H7 (cell line): Measurements from ENCODE around the gene GNA15. TPM values are rescaled to one million over a fixed set of nuclear protein-coding genes. Genes with fewer than 3 reads are reported as not detected.
"Not testable (repeated sequence)": the region's sequence is repeated elsewhere in the genome, so short reads cannot be mapped to it uniquely, and the experiment has no call there.

Source experiments
- DNase-seq: peaks from one replicate; pipeline ENCODE4 v3.0.0; 2012
- H3K27me3 ChIP-seq: 2 replicates; pipeline ENCODE4 v1.6.0; 2011; ENCODE audit warnings: mild to moderate bottlenecking, low read length; ENCODE audit not compliant: control insufficient read depth, insufficient read depth
- H3K36me3 ChIP-seq: replicated peaks from 2 replicates; pipeline ENCODE4 v1.5.1; 2011; ENCODE audit warnings: low read length; ENCODE audit not compliant: control insufficient read depth, insufficient read depth
- H3K4me3 ChIP-seq: 2 replicates; pipeline ENCODE4 v1.5.1; 2011; ENCODE audit warnings: low read depth, mild to moderate bottlenecking, control low read depth, low read length, moderate library complexity; ENCODE audit not compliant: insufficient read depth
- total RNA-seq: library from RNA; depleted of rRNA; stranded (reverse); fragments of >200 nt; shearing (Covaris generic); gene quantifications from 2 replicates; pipeline ENCODE4 v1.2.3, GENCODE V29; 2014; rRNA removed

Gene GNA15
- total RNA-seq, 1 experiment from 2014 or later: not detected

DNA sequence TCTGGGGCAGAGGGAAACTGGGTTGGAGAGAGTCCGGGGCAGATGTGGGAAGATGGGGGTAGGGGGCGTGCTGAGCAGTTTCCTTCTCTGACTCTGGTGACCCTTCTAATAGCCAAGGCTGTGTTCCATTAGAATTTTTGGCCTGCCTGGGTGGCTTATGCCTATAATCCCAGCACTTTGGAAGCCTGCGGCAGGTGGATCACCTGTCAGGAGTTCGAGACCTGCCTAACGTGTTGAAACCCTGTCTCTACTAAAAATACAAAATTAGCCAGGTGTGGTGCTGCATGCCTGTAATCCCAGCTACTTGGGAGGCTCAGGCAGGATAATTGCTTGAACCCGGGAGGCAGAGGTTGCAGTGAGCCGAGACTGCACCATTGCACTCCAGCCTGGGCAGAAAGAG lies 67.1 kb downstream of the GNA15 start:
- not testable (repeated sequence) for H3K27me3 ChIP-seq, DNase-seq, H3K36me3 ChIP-seq, H3K4me3 ChIP-seq

DNA sequence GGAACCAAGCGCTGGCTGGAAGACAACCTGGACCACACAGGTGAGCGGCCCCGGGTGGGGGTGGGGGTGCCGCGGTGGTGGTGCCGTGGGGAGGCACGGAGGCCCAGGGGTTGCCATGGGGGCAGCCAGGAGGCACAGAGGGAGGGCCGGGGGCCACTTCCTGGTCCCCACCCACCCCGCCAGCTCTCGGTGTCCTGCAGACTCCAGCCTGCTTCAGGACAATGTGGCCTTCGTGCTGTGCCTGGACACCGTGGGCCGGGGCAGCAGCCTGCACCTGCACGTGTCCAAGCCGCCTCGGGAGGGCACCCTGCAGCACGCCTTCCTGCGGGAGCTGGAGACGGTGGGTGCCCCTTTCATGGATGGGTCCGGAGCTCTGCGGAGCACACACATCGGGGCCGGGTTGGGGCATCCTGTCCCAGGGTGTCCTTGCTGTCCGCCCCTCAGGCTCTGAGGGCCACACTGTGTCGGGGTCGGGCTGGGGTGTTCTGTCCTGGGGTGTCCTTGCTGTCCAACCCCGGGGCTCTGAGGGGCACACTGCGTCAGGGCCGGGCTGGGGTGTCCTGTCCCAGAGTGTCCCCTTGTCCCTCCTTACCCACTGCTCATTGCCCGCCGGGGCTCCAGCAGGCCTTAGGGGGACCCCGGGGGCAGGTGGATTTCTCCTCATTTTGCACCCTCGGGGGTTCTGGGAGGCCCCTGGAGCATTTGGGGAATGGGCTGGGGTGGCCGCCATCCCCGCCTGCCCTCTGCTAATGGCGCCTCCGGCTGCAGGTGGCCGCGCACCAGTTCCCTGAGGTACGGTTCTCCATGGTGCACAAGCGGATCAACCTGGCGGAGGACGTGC lies 68.2 kb downstream of the GNA15 start:
- Histone ChIP-seq H3K36me3 (peaks cover 9% of the 10 kb centered on the region), H3K4me3 (no peak overlapping the region), H3K27me3 (no peaks in the 10 kb centered on the region)
- DNase-seq: peak; percentile 67

DNA sequence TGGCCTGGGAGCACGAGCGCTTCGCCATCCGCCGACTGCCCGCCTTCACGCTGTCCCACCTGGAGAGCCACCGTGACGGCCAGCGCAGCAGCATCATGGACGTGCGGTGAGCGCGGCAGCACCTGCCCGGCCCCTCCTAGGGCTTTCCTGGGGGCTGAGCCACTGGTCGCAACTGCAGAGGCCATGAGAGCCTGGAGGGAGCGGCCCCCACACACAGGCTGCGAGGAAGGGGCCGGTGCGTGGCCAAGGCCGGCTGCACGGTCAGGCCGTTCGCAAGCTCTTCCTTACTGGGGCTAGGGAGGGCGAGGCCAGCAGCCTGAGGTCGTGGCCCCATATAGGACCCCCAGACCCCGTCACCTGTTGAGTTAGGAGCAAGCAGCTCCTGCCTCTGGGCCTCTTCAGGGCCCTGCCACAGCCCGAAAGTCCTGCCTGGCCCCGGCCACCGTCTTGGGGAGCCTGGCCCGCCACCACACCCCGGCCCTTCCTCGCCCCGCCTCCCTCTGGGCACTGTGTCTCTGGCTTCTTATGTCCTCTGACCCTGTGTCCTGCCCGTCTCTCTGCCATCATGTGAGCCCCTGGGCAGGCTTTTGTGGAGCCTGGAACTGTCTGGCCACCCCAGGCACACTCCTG lies 68.9 kb downstream of the GNA15 start:
- no peak for DNase-seq
- peaks cover 9% of the 10 kb centered on the region for H3K36me3 ChIP-seq
- H3K4me3 ChIP-seq: no peak overlapping the region
- no peaks in the 10 kb centered on the region for H3K27me3 ChIP-seq

DNA sequence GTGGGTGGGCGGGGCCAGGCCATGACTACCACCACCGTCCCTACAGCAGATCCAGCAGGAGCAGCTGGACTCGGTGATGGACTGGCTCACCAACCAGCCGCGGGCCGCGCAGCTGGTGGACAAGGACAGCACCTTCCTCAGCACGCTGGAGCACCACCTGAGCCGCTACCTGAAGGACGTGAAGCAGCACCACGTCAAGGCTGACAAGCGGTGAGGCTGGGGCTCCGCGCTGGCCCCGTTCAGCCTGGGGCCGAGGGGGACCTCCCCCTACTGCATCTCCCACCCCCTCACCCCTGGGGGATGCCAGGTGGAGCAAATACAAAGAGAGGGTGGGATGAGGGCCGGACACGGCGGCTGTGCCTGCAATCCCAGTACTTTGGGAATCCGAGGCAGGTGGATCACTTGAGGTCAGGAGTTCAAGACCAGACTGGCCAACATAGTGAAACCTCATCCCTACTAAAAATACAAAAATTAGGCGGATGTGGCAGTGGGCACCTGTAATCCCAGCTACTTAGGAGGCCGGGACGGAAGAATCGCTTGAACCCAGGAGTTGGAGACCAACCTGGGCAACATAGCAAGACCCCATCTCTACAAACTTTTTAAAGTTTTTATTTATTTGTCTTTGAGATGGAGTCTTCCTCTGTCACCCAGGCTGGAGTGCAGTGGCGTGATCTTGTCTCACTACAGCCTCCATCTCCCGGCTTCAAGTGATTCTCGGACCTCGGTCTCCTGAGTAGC lies 70.6 kb downstream of the GNA15 start:
- H3K27me3 ChIP-seq: no peaks in the 10 kb centered on the region
- DNase-seq: peak; percentile 64
- peaks cover 9% of the 10 kb centered on the region for H3K36me3 ChIP-seq
- H3K4me3 ChIP-seq: no peak overlapping the region

DNA sequence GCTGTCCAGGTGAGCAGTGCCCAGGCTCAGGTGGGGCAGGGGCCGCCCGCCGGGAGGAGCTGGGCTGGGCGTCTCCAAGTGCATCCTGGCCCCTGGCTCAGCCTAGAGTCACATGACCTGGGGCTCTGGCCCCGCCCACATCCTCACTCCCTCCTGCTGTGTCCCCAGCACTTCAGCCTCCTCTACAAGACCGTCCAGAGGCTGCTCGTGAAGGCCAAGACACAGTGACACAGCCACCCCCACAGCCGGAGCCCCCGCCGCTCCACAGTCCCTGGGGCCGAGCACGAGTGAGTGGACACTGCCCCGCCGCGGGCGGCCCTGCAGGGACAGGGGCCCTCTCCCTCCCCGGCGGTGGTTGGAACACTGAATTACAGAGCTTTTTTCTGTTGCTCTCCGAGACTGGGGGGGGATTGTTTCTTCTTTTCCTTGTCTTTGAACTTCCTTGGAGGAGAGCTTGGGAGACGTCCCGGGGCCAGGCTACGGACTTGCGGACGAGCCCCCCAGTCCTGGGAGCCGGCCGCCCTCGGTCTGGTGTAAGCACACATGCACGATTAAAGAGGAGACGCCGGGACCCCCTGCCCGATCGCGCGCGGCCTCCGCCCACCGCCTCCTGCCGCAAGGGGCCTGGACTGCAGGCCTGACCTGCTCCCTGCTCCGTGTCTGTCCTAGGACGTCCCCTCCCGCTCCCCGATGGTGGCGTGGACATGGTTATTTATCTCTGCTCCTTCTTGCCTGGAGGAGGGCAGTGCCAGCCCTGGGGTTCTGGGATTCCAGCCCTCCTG lies 71.8 kb downstream of the GNA15 start:
- H3K27me3 ChIP-seq: no peaks in the 10 kb centered on the region
- peak; percentile 94 for DNase-seq
- H3K4me3 ChIP-seq: no peak overlapping the region
- peaks cover 9% of the 10 kb centered on the region for H3K36me3 ChIP-seq

DNA sequence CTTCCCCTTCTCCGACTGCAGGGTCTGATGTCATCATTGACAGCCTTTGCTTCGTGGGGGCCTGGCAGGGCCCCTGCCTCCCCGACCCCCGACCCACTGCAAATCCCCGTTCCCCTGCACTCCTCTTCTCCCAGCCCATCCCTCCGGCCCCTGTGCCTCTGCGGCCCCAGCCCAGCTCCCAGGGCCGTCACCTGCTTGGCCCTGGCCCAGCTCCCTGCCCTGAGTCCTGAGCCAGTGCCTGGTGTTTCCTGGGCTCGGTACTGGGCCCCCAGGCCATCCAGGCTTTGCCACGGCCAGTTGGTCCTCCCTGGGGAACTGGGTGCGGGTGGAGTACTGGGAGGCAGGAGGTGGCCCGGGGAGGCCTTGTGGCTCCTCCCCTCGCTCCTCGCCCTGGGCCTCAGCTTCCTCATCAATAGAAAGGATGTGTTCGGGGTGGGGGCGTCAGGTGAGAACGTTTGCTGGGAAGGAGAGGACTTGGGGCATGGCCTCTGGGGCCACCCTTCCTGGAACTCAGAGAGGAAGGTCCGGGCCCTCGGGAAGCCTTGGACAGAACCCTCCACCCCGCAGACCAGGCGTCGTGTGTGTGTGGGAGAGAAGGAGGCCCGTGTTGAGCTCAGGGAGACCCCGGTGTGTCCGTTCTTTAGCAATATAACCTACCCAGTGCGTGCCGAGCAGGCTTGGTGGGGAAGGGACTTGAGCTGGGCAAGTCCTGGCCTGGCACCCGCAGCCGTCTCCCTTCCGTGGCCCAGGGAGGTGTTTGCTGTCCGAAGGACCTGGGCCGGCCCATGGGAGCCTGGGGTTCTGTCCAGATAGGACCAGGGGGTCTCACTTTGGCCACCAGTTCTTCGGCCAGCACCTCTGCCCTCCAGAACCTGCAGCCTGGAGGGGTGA lies 72.7 kb downstream of the GNA15 start:
- no peak overlapping the region for H3K4me3 ChIP-seq
- peak; percentile 57 for DNase-seq
- H3K36me3 ChIP-seq: peaks cover 9% of the 10 kb centered on the region
- no peaks in the 10 kb centered on the region for H3K27me3 ChIP-seq

DNA sequence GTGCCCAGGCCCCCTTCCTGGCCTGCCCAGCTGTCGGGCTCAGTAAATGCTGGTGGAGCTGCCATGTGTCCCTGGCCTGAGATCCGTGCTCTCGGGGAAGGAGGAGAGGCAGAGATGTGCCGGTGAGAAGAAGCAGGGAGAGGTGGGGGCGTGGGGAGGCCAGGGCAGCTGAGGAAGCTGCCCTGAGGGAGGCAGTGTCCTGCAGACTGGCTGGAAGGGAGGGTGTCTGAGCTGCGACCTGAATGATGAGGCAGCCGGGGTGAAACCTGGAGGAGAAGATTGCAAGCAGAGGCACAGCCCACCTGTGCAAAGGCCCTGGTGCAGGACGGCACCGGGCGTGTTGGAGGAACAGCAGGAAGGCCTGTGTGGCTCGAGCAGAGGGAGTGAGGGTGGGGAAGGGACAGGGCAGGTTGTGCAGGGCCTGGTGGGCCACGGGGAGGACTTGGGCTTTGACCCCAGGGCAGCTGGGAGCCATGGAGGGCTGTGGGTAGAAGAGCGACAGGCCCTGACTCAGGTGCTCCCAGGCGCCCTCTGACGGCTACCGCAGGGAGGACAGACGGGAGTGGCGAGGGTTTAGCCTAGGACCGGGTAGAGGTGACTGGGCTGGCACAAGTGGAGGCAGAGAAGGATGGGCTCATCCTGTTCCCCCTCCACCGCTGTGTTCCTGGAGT lies 74.6 kb downstream of the GNA15 start:
- peak; percentile 96 for DNase-seq

DNA sequence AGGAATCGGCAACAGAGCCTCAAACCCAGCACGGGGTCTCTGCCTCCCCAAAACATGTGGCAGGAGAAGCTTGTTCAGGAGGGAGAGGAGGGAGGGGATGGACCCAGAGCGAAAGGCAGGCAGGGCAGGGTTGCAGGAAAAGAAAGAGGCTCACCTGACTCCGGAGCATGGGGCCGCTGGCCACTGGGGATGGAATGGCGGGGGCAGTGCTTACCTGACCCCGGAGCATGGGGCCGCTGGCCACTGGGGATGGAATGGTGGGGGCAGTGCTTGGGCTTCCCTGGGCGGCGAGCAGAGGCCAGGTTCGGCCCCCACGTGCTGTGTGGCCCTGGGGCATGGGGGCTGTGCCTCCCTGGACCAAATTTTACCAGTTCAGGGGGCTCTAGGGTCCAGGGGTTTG lies 75.4 kb downstream of the GNA15 start:
- Histone ChIP-seq H3K27me3 (no peaks in the 10 kb centered on the region), H3K36me3 (peaks cover 9% of the 10 kb centered on the region), H3K4me3 (no peak overlapping the region)
- DNase-seq: no peak

More for the DNA sequence above, 74.6 kb downstream of the GNA15 start:
- Histone ChIP-seq H3K27me3 (no peaks in the 10 kb centered on the region), H3K4me3 (no peak overlapping the region), H3K36me3 (peaks cover 9% of the 10 kb centered on the region)

DNA sequence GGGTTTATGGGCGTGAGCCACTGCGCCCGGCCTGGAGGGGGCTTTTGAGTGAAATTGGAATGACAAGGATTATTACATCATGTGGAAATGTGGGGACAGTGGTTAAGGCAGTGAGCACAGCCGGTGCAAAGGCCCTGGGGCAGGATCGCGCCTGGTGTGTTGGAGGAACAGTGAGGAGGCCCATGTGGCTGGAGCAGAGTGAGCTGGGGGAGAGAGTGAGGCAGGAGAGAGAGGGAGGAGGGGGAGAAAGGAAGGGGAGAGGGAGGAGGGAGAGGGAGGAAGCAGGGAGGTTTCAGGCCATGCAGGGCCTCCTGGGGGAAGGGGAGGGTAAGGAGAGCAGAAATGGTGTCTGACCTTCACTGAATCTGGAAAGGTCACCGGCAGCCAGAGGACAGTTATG lies 77.3 kb downstream of the GNA15 start:
- Histone ChIP-seq H3K4me3 (no peak overlapping the region), H3K36me3 (no peaks in the 10 kb centered on the region), H3K27me3 (no peaks in the 10 kb centered on the region)
- DNase-seq: no peak

Other genes with a start within 250 kb of the GNA15 start
- 1.7 and 2.9 TPM in 2 replicates for gene ZNF57, start 235.1 kb upstream of the GNA15 start, total RNA-seq
- 4.6 and 5.5 TPM in 2 replicates for gene ZNF77, start 191.1 kb upstream of the GNA15 start, total RNA-seq
- 10.4 and 14.2 TPM in 2 replicates for gene TLE6, start 158.5 kb upstream of the GNA15 start, total RNA-seq
- 9.6 and 18.7 TPM in 2 replicates for gene TLE2, start 106.8 kb upstream of the GNA15 start, total RNA-seq
- 300 and 386 TPM in 2 replicates for gene TLE5, start 73.5 kb upstream of the GNA15 start, total RNA-seq
- 30.0 and 35.0 TPM in 2 replicates for gene GNA11, start 41.7 kb upstream of the GNA15 start, total RNA-seq
- gene S1PR4, start 42.7 kb downstream of the GNA15 start, total RNA-seq: not detected in 2 replicates
- gene NCLN, start 49.9 kb downstream of the GNA15 start, total RNA-seq: 68.2 and 82.8 TPM in 2 replicates
- gene CELF5, start 88.6 kb downstream of the GNA15 start, total RNA-seq: 1.4 and 2.5 TPM in 2 replicates
- 1.7 and 2.2 TPM in 2 replicates for gene NFIC, start 230.6 kb downstream of the GNA15 start, total RNA-seq